Panc1 (cell line): ENCODE results near the gene FOXD4.
"Not testable (repeated sequence)": the region's sequence is repeated elsewhere in the genome, so short reads cannot be mapped to it uniquely, and the experiment has no call there.

Experiments used
- CTCF ChIP-seq: fragments of 450-650 bp; IDR thresholded peaks from 2 replicates; pipeline ENCODE4 v1.5.1; 2017; ENCODE audit warnings: mild to moderate bottlenecking
- POLR2AphosphoS5 ChIP-seq: IDR thresholded peaks from 2 replicates; pipeline ENCODE4 v1.6.1; 2012; ENCODE audit warnings: mild to moderate bottlenecking, low read depth, low read length, moderate library complexity
- REST ChIP-seq, 2 experiments: IDR thresholded peaks; 2 replicates each; pipeline ENCODE4 v1.6.1; 2011 to 2012; ENCODE audit warnings: low read depth in 2 of 2, control low read depth in 1 of 2, low read length in 1 of 2, mild to moderate bottlenecking in 1 of 2, moderate library complexity in 1 of 2; ENCODE audit not compliant: insufficient read depth in 1 of 2
- TCF7L2 ChIP-seq: IDR thresholded peaks from 2 replicates; pipeline ENCODE4 v1.6.1; 2011; ENCODE audit warnings: mild to moderate bottlenecking, low read depth, low read length, inconsistent platforms

- not testable (repeated sequence) for TF ChIP-seq CTCF; REST (IDR thresholded peaks at IDR 0.05; ENCODE audit: insufficient read depth in 1 of 2, low read depth in 2 of 2, low read length in 1 of 2); POLR2AphosphoS5; TCF7L2
These were observed 23.2 kb downstream of the FOXD4 start for GRCh38 chr9:94992-95391.
